GM18951 (cell line): Measurements from ENCODE around the gene ZBTB25.

Source experiments
- POLR2A ChIP-seq: IDR thresholded peaks from 4 replicates; pipeline ENCODE4 v1.6.1; 2011; ENCODE audit warnings: mild to moderate bottlenecking; ENCODE audit not compliant: insufficient read length, insufficient read depth; ENCODE audit errors: extremely low read depth
- in situ Hi-C: fragments of 300-500 bp; cut with MboI; formaldehyde crosslinking; loops from one replicate; pipeline ENCODE4 v1.12.0; 2022; ENCODE audit warnings: low sequenced_read_pairs, mixed read lengths, inconsistent platforms; ENCODE audit not compliant: unreplicated experiment

ZBTB25 gene

GRCh38 chr14:64488590-64489099 lies 15.0 kb downstream of the ZBTB25 start:
- TF ChIP-seq POLR2A, result no peak
- in situ Hi-C loops, result no loop called here

GRCh38 chr14:64478634-64479250 lies 24.9 kb downstream of the ZBTB25 start:
- no peak for TF ChIP-seq POLR2A

GRCh38 chr14:64476438-64476837 lies 27.2 kb downstream of the ZBTB25 start:
- in situ Hi-C loops, result no loop called here
- TF ChIP-seq POLR2A, result no peak

More at GRCh38 chr14:64478634-64479250, 24.9 kb downstream of the ZBTB25 start:
- in situ Hi-C loops, result no loop called here

DNA sequence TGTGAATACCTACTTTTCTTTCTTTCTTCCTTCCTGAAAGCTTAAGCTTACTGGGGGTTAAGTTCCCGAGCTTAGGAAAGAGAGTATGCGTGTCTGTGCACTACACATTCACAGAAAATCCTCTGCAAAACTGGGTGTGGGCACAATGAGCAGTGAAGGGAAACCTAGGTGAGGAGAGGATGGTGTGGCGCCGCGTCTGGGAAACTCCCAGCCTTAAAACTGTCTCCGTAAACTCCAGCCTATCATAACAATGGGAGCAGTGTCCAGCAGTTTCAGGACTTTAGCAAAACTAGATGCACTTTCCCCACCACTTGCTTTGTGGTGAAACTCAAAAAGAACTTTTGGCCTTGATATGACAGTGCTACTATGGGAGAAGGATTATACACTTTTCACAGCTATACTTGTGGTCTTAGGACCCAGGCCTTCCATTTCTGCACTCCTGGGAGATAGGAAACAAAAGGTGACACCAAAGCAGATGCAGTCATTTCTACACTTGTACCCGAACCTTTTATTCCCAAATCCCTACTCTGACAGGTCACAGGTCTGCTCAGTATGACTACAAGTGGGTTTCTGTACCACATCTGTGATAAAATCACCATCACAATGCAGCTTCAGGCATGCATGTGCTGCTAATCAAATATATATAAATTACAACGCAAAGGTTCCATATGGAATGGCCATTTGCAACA lies 27.9 kb downstream of the ZBTB25 start:
- in situ Hi-C loops, result no loop called here
- TF ChIP-seq POLR2A, result no peak

DNA sequence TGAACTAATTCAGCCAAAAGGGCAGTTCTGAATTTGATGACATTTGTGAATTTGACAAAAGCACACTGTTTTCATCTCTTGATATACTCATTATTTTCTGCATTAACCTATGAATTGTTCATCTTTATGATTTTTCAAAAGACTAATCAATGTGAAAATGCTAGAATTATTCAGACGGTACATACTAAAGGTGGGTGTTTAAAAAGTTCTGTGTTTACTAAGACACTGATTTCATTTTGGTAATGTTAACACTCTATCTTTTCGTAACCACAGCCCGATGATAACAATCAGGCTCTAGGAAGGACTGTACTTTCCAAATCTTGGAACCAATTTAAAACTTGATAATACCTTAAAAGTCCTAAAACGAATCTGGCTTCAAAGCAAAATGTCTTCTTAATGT lies 28.9 kb downstream of the ZBTB25 start:
- in situ Hi-C loops, result no loop called here
- TF ChIP-seq POLR2A, result no peak

GRCh38 chr14:64474041-64474440 lies 29.6 kb downstream of the ZBTB25 start:
- in situ Hi-C loops, result no loop called here
- TF ChIP-seq POLR2A, result no peak

DNA sequence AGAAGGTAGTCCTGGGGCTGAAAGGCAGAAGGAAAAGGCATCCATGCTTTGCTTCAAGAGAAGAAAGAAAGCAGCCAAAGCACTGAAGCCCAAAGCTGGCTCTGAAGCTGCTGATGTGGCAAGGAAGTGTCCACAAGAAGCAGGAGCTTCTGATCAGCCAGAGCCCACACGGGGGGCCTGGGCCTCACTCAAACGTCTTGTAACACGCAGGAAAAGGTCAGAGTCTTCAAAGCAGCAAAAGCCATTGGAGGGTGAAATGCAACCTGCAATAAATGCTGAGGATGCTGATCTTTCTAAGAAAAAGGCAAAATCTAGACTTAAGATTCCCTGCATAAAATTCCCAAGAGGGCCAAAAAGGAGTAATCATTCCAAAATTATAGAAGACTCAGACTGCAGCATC lies 35.2 kb downstream of the ZBTB25 start:
- in situ Hi-C loops, result no loop called here

GRCh38 chr14:64467566-64467965 lies 36.1 kb downstream of the ZBTB25 start:
- no peak for TF ChIP-seq POLR2A
- in situ Hi-C loops, result no loop called here

More for the DNA sequence above, 35.2 kb downstream of the ZBTB25 start:
- no peak for TF ChIP-seq POLR2A

- TF ChIP-seq POLR2A, result no peak
Measured at GRCh38 chr14:64467101-64467500, 36.5 kb downstream of the ZBTB25 start.

GRCh38 chr14:64465831-64466554 lies 37.6 kb downstream of the ZBTB25 start:
- in situ Hi-C loops, result no loop called here
- TF ChIP-seq POLR2A, result no peak

More at GRCh38 chr14:64467101-64467500, 36.5 kb downstream of the ZBTB25 start:
- in situ Hi-C loops, result no loop called here

DNA sequence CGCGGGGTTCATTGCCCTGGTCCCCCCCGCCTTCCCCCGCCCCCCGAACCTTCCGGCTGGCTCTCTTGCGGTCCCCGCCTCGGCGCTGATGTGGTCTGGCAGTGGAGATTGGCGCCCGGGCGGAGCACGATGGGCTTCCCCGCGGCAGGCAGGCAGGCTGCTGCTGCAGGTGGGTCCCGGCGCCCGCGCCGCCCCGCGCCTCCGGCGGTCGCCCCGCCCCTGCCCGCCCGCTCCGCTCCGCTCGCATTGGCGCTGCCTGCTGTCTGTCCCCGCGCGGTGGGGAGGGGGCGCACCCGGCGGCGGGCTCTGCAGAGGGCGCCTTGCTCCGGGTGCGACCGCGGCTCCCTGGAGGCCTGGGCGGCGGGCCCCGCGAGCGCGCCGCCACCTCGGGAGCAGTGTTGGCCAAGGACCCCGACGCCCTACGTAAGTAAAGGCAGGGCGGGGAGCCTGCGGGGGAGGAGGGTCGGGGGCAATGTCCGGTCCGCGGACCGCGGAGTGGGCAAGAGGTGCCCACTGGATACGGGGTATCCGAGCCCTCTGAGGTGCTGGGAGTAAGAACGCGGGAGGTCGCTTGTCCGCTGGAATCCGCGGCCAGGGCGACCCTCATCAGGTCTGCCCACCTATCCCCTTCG lies 38.3 kb downstream of the ZBTB25 start, which contains the start of gene AKAP5:
TSS of gene AKAP5 (plus strand) at position 309 of the 632 bp plus-strand sequence. CDS start 2,896 bp downstream, outside the sequence.
- TF ChIP-seq POLR2A, result peak; percentile 62
- in situ Hi-C loops, result no loop called here

GRCh38 chr14:64464651-64465050 lies 39.0 kb downstream of the ZBTB25 start:
- no peak for TF ChIP-seq POLR2A
- in situ Hi-C loops, result no loop called here

GRCh38 chr14:64463873-64464272 lies 39.8 kb downstream of the ZBTB25 start:
- TF ChIP-seq POLR2A, result no peak
- in situ Hi-C loops, result no loop called here
